Muscle layer of duodenum (tissue), 2 donors: ENCODE data around the gene CPEB3.

ENCODE experiments used
- H3K27ac ChIP-seq: one replicate; pipeline ENCODE4 v1.7.0; 2013; ENCODE audit warnings: mild to moderate bottlenecking, low read length
- H3K27me3 ChIP-seq: one replicate; pipeline ENCODE4 v1.7.0; 2013; ENCODE audit warnings: low read depth, mild to moderate bottlenecking, control low read depth, low read length
- H3K36me3 ChIP-seq, 2 donors: one replicate each; pipeline ENCODE4 v1.7.0; 2013; ENCODE audit warnings: low read length in 2 of 2, control low read depth in 1 of 2, mild to moderate bottlenecking in 1 of 2; ENCODE audit not compliant: insufficient read depth in 2 of 2, control insufficient read depth in 1 of 2
- H3K4me1 ChIP-seq, 2 donors: one replicate each; pipeline ENCODE4 v1.7.0; 2013; ENCODE audit warnings: low read length in 2 of 2, mild to moderate bottlenecking in 2 of 2, control low read depth in 1 of 2, moderate library complexity in 1 of 2; ENCODE audit not compliant: insufficient read depth in 2 of 2, control insufficient read depth in 1 of 2
- H3K4me3 ChIP-seq, 2 donors: one replicate each; pipeline ENCODE4 v1.7.0; 2013; ENCODE audit warnings: low read length in 2 of 2, low read depth in 1 of 2, mild to moderate bottlenecking in 1 of 2
- H3K9me3 ChIP-seq, 2 donors: one replicate each; pipeline ENCODE4 v1.7.0; 2013; ENCODE audit warnings: low read length in 2 of 2, control low read depth in 1 of 2, mild to moderate bottlenecking in 1 of 2; ENCODE audit not compliant: control insufficient read depth in 1 of 2
- donor health status: healthy.

Gene CPEB3

GRCh38 chr10:92208157-92208720, 82.6 kb downstream of the CPEB3 start:
- Histone ChIP-seq H3K9me3 (no peaks in the 10 kb centered on the region), H3K4me3 (no peak overlapping the region), H3K36me3 (no peaks in the 10 kb centered on the region), H3K4me1 (peaks cover 3 to 16% of the 10 kb centered on the region in 2 donors), H3K27ac (no peak overlapping the region), H3K27me3 (no peaks in the 10 kb centered on the region)

- Histone ChIP-seq H3K27ac (no peak overlapping the region), H3K4me1 (peaks cover 3 to 16% of the 10 kb centered on the region in 2 donors), H3K36me3 (no peaks in the 10 kb centered on the region), H3K4me3 (no peak overlapping the region), H3K9me3 (no peaks in the 10 kb centered on the region), H3K27me3 (no peaks in the 10 kb centered on the region)
Observed at GRCh38 chr10:92207061-92207460, 83.8 kb downstream of the CPEB3 start.

- Histone ChIP-seq H3K4me1 (peaks cover 0 to 11% of the 10 kb centered on the region in 2 donors), H3K4me3 (no peak overlapping the region), H3K27ac (no peak overlapping the region), H3K9me3 (no peaks in the 10 kb centered on the region), H3K27me3 (no peaks in the 10 kb centered on the region), H3K36me3 (no peaks in the 10 kb centered on the region)
Observed at GRCh38 chr10:92203919-92204623, 86.8 kb downstream of the CPEB3 start.

GRCh38 chr10:92202536-92202935, 88.3 kb downstream of the CPEB3 start:
- no peak overlapping the region for H3K4me3 ChIP-seq
- H3K4me1 ChIP-seq: no peaks in the 10 kb centered on the region
- no peaks in the 10 kb centered on the region for H3K9me3 ChIP-seq
- H3K27ac ChIP-seq: no peak overlapping the region
- H3K36me3 ChIP-seq: no peaks in the 10 kb centered on the region
- no peaks in the 10 kb centered on the region for H3K27me3 ChIP-seq

GRCh38 chr10:92200564-92200963, 90.3 kb downstream of the CPEB3 start:
- Histone ChIP-seq H3K27me3 (no peaks in the 10 kb centered on the region), H3K36me3 (no peaks in the 10 kb centered on the region), H3K4me1 (no peaks in the 10 kb centered on the region), H3K4me3 (no peak overlapping the region), H3K9me3 (no peaks in the 10 kb centered on the region), H3K27ac (no peak overlapping the region)

GRCh38 chr10:92187101-92187500, 103.8 kb downstream of the CPEB3 start:
- Histone ChIP-seq H3K36me3 (peaks cover 0 to 2% of the 10 kb centered on the region in 2 donors), H3K9me3 (no peaks in the 10 kb centered on the region), H3K27ac (no peak overlapping the region), H3K4me1 (no peaks in the 10 kb centered on the region), H3K27me3 (no peaks in the 10 kb centered on the region), H3K4me3 (no peak overlapping the region)

- Histone ChIP-seq H3K9me3 (no peaks in the 10 kb centered on the region), H3K36me3 (no peaks in the 10 kb centered on the region), H3K27me3 (no peaks in the 10 kb centered on the region), H3K27ac (no peak overlapping the region), H3K4me3 (no peak overlapping the region), H3K4me1 (peaks cover 0 to 14% of the 10 kb centered on the region in 2 donors)
Observed at GRCh38 chr10:92184977-92185376, 105.9 kb downstream of the CPEB3 start.

GRCh38 chr10:92183199-92183598, 107.7 kb downstream of the CPEB3 start:
- peaks cover 0 to 14% of the 10 kb centered on the region in 2 donors for H3K4me1 ChIP-seq
- no peaks in the 10 kb centered on the region for H3K27me3 ChIP-seq
- no peaks in the 10 kb centered on the region for H3K9me3 ChIP-seq
- no peak overlapping the region for H3K27ac ChIP-seq
- no peak overlapping the region for H3K4me3 ChIP-seq
- no peaks in the 10 kb centered on the region for H3K36me3 ChIP-seq

- Histone ChIP-seq H3K36me3 (no peaks in the 10 kb centered on the region), H3K27ac (no peak overlapping the region)
Observed at GRCh38 chr10:92181575-92181974, 109.3 kb downstream of the CPEB3 start.

GRCh38 chr10:92180399-92180798, 110.5 kb downstream of the CPEB3 start:
- H3K27ac ChIP-seq: no peak overlapping the region
- H3K27me3 ChIP-seq: no peaks in the 10 kb centered on the region
- H3K4me1 ChIP-seq: peaks cover 0 to 17% of the 10 kb centered on the region in 2 donors
- H3K36me3 ChIP-seq: no peaks in the 10 kb centered on the region
- no peaks in the 10 kb centered on the region for H3K9me3 ChIP-seq
- H3K4me3 ChIP-seq: no peak overlapping the region

More at GRCh38 chr10:92181575-92181974, 109.3 kb downstream of the CPEB3 start:
- no peak overlapping the region for H3K4me3 ChIP-seq
- H3K4me1 ChIP-seq: peaks cover 0 to 17% of the 10 kb centered on the region in 2 donors
- H3K27me3 ChIP-seq: no peaks in the 10 kb centered on the region
- H3K9me3 ChIP-seq: no peaks in the 10 kb centered on the region

GRCh38 chr10:92177546-92177945, 113.3 kb downstream of the CPEB3 start:
- no peaks in the 10 kb centered on the region for H3K27me3 ChIP-seq
- no peak overlapping the region for H3K27ac ChIP-seq
- H3K4me3 ChIP-seq: no peak overlapping the region
- no peaks in the 10 kb centered on the region for H3K36me3 ChIP-seq
- no peaks in the 10 kb centered on the region for H3K9me3 ChIP-seq
- peaks cover 0 to 17% of the 10 kb centered on the region in 2 donors for H3K4me1 ChIP-seq

- no peaks in the 10 kb centered on the region for H3K36me3 ChIP-seq
- H3K27me3 ChIP-seq: no peaks in the 10 kb centered on the region
- H3K4me3 ChIP-seq: no peak overlapping the region
- peaks cover 0 to 4% of the 10 kb centered on the region in 2 donors for H3K4me1 ChIP-seq
- no peaks in the 10 kb centered on the region for H3K9me3 ChIP-seq
- H3K27ac ChIP-seq: no peak overlapping the region
Observed at GRCh38 chr10:92175164-92175563, 115.7 kb downstream of the CPEB3 start.
